Stimulated activated CD4-positive, alpha-beta T cell treated with anti-CD3 and anti-CD28 coated beads, Interleukin-4, amount 100 ng/mL, for 24 hours (primary cell): ENCODE data around the gene UBC.
"Not testable (repeated sequence)": the region's sequence is repeated elsewhere in the genome, so short reads cannot be mapped to it uniquely, and the experiment has no call there.

Experiments used
- DNase-seq: peaks from one replicate; pipeline ENCODE4 v3.0.0-alpha.2; 2020

Gene UBC

DNA sequence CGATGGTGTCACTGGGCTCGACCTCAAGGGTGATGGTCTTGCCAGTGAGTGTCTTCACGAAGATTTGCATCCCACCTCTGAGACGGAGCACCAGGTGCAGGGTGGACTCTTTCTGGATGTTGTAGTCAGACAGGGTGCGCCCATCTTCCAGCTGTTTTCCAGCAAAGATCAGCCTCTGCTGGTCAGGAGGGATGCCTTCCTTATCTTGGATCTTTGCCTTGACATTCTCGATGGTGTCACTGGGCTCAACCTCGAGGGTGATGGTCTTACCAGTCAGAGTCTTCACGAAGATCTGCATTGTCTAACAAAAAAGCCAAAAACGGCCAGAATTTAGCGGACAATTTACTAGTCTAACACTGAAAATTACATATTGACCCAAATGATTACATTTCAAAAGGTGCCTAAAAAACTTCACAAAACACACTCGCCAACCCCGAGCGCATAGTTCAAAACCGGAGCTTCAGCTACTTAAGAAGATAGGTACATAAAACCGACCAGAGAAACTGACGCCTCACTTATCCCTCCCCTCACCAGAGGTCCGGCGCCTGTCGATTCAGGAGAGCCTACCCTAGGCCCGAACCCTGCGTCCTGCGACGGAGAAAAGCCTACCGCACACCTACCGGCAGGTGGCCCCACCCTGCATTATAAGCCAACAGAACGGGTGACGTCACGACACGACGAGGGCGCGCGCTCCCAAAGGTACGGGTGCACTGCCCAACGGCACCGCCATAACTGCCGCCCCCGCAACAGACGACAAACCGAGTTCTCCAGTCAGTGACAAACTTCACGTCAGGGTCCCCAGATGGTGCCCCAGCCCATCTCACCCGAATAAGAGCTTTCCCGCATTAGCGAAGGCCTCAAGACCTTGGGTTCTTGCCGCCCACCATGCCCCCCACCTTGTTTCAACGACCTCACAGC lies 717 bp downstream of the UBC start:
- DNase-seq = peak; percentile 96

DNA sequence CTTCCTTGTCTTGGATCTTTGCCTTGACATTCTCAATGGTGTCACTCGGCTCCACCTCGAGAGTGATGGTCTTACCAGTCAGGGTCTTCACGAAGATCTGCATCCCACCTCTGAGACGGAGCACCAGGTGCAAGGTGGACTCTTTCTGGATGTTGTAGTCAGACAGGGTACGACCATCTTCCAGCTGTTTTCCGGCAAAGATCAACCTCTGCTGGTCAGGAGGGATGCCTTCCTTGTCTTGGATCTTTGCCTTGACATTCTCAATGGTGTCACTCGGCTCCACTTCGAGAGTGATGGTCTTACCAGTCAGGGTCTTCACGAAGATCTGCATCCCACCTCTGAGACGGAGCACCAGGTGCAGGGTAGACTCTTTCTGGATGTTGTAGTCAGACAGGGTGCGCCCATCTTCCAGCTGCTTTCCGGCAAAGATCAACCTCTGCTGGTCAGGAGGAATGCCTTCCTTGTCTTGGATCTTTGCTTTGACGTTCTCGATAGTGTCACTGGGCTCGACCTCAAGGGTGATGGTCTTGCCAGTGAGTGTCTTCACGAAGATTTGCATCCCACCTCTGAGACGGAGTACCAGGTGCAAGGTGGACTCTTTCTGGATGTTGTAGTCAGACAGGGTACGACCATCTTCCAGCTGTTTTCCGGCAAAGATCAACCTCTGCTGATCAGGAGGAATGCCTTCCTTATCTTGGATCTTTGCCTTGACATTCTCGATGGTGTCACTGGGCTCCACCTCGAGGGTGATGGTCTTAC lies 1.7 kb downstream of the UBC start:
- DNase-seq = not testable (repeated sequence)

DNA sequence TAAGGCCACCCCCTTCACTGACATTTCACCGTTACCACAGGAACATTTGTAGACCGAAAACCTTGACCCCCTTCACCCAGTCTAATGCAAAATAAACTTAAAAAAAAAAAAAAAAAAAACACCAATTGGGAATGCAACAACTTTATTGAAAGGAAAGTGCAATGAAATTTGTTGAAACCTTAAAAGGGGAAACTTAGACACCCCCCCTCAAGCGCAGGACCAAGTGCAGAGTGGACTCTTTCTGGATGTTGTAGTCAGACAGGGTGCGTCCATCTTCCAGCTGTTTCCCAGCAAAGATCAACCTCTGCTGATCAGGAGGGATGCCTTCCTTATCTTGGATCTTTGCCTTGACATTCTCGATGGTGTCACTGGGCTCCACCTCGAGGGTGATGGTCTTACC lies 2.9 kb downstream of the UBC start:
- not testable (repeated sequence) for DNase-seq

- no peak for DNase-seq
Observed at GRCh38 chr12:124910561-124911478, 3.6 kb downstream of the UBC start.

GRCh38 chr12:124909831-124910560 lies 4.5 kb downstream of the UBC start:
- DNase-seq = no peak

GRCh38 chr12:124906606-124907261 lies 7.7 kb downstream of the UBC start:
- peak; percentile 94 for DNase-seq

GRCh38 chr12:124904306-124905098 lies 9.9 kb downstream of the UBC start:
- DNase-seq = no peak

- no peak for DNase-seq
Observed at GRCh38 chr12:124902916-124903315, 11.5 kb downstream of the UBC start.

GRCh38 chr12:124901003-124901402 lies 13.4 kb downstream of the UBC start:
- no peak for DNase-seq

DNA sequence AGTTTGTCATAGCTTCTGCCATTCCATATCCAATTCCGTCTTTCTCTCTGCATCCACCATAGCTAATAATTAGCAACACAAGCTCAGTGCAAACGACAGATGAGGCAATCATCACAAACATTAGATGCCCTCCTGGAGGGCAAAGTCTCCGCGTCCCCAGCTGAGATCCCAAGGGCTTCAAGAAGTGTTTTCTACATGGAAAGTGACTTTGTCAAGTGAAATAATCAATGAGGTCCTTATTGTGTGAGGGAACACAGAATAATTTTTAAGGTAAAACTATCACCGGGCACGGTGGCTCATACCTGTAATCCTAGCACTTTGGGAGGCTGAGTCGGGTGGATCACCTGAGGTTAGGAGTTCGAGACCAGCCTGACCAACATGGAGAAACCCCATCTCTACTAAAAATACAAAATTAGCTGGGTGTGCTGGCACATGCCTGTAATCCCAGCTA lies 14.1 kb downstream of the UBC start:
- DNase-seq = not testable (repeated sequence)

- no peak for DNase-seq
Observed at GRCh38 chr12:124898923-124899294, 15.5 kb downstream of the UBC start.

GRCh38 chr12:124898200-124898922 lies 16.1 kb downstream of the UBC start:
- peak; percentile 71 for DNase-seq

DNA sequence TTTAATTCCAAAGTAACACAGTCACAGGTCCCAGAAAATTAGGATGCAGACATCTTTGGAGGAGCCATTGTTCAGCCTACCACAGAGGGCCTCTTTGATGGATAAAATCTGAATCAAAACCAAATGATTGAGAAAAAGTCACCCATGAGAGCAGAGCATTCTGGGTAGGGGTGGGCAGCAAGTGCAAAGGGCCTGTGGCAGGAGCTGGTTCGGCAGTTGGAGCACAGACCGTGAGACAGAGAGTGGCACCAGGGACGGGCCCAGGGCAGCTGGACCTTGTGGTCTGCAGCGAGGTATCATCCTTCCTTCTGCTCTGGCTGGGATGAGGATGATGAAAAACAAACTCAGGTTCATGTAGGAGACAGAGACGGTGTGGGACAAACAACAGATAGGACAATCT lies 18.0 kb downstream of the UBC start:
- DNase-seq = no peak

GRCh38 chr12:124893792-124894516 lies 20.5 kb downstream of the UBC start:
- DNase-seq = no peak

DNA sequence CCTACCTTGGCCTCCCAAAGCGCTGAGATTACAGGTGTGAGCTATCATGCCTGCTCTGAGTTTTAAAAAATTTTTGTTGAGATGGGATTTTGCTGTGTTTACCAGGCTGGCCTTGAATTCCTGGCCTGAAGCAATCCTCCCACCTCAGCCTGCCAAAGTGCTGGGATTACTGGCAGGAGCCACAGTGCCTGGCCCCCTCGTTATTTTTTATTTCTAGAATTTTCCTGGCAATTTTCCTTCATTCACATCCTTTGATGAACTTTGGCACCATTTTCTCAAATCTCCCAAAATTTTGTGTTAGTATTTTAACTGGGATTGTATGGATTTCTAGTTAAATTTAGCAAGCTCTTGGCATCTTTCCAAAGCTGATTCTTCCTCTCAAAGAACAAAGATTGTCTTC lies 26.2 kb downstream of the UBC start:
- DNase-seq = no peak

GRCh38 chr12:124887766-124888165 lies 26.7 kb downstream of the UBC start:
- not testable (repeated sequence) for DNase-seq

- no peak for DNase-seq
Observed at GRCh38 chr12:124884587-124885438, 29.6 kb downstream of the UBC start.
